GM21360 (cell line): ENCODE results near the gene INPP5A.
"Not testable (repeated sequence)": the region's sequence is repeated elsewhere in the genome, so short reads cannot be mapped to it uniquely, and the experiment has no call there.

Experiments
- ATAC-seq: cut with Tn5 transposase; IDR thresholded peaks from one replicate; pipeline ENCODE4 v1.9.1; 2021; ENCODE audit warnings: mild to moderate bottlenecking, moderate library complexity; ENCODE audit not compliant: unreplicated experiment

Gene INPP5A

GRCh38 chr10:132546567-132547420 is 9.2 kb downstream of the INPP5A start:
- no peak for ATAC-seq

DNA sequence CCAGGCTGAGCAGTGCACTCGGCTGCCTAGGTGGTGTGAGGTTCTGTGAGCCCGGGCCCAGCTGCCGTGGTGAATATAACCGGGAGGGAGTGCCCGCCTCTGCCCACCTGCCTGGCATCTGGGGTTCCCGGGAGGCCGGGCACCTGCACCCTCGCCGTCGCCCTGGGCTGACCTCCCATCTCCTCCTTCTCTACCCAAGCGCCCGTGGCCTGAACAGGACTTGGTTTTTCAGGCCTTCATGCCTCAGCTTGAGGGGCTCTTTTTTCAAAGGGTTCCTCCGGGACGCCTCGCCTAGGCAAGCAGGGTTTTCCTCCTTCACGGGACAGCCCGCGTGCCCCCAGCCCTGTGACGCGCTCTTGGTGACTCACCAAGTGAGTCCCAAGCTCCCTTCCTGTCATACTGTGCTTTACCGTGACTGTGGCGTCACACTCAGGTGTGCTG is 9.9 kb downstream of the INPP5A start:
- ATAC-seq, result no peak

- ATAC-seq, result no peak
These were observed 10.7 kb downstream of the INPP5A start for GRCh38 chr10:132548106-132548823.

DNA sequence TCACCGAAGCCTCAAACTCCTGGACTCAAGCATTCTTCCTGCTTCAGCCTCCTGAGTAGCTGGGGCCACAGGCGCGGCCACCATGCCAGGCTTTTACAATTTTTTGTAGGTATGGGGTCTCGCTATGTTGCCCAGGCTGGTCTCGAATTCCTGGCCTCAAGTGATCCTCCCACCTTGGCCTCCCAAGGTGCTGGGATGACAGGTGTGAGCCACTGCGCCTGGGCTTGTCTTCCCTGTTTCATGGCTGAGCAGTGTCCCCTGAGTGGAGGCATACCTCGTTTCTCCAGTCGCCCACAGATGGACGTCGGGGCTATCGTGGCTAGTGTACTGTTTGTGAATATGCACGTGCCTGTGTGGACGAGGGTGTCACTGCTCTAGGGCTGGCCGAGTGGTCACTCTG is 11.3 kb downstream of the INPP5A start:
- no peak for ATAC-seq

- no peak for ATAC-seq
These were observed 11.8 kb downstream of the INPP5A start for GRCh38 chr10:132549371-132549770.

DNA sequence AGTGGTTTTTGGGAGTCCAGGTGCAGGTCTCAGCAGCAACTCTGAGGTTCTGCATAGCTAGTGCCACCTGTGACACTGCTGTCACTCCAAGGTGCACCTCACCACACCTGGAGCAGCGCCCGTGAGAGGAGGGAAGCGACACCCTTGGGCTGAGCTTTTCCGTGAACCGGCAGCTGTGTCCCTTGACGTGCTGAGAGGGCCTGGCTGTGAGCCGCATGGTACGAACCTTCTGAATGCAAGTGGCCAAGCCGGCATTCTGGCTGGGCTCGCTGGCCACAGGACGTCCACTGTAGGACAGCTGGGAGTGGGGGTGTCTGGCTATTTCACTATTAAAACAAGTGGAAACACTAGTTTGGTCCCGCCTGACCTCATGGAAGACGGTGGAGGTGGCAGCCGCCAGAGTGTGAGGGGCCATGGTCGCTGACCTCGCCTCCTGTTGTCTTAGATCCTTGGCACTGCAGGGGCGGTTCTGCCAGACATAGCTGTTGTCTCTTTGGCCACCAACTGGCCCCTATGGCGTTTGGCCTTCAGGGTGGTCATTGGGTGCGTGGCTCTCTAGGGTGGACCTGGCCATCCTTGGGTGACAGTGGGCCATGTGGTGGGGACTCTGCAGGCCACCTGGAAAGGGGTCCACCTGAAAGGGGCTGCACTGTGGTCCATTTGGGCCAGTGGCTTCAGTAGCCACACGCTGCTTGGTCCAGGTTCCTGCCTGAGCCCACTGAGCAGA is 12.9 kb downstream of the INPP5A start:
- no peak for ATAC-seq

DNA sequence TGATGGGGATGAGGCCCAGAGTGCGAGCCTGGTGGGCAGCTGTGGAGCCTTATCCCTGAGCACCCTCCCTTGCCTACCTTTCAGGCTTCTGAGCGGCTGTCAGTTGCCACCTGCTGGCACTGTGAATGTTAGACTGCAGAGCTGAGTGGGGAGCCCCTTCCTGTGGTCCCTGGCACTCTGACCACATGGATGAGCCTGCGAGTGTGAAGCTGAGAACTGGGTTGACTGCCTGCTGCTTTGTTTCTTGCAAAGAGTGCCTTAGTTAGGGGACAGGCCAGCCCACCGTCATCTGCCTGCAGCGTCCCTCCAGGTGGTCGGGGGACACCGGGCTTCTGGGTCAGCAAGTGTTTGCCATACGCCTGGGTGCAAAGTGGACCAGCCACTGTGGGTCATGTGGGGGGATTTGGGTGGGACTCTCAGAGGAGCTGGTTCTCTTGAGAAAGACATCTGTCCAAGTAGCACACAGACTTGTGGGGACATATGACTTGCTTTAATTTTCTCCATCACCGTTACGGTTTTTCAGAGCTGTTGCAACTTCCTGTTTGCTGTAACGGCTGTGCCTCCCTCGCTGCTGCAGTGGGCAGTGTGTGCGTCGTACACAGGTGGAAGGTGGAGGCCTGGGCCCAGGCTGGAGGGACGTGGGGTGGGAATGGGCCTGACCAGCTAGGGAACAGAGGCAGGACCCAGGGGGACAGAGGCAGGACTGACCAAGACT is 13.7 kb downstream of the INPP5A start:
- ATAC-seq, result peak; percentile 54

DNA sequence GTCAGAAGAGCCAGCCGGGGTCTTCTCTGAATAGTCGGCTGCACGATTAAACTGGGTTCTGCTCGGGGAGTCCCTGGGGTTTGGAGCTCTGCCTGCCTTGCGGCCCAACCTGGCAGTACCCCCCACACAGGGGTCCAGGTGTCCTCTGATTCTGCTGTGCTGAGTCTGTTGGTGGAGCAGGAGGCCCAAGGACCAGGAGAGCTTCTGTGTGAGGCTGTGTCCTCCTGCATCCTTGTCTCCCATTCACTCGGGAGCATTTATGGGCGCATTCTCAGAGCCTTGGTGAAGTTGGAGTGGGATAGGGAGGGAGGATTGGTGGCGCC is 14.2 kb downstream of the INPP5A start:
- ATAC-seq, result peak; percentile 7

- not testable (repeated sequence) for ATAC-seq
These were observed 15.0 kb downstream of the INPP5A start for GRCh38 chr10:132552635-132553034.

DNA sequence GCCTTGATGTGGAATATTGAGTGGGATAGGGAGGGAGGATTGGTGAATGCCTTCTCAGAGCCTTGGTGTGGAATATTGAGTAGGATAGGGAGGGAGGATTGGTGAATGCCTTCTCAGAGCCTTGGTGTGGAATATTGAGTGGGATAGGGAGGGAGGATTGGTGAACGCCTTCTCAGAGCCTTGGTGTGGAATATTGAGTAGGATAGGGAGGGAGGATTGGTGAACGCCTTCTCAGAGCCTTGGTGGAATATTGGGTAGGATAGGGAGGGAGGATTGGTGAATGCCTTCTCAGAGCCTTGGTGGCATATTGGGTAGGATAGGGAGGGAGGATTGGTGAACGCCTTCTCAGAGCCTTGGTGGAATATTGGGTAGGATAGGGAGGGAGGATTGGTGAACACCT is 16.0 kb downstream of the INPP5A start:
- not testable (repeated sequence) for ATAC-seq

DNA sequence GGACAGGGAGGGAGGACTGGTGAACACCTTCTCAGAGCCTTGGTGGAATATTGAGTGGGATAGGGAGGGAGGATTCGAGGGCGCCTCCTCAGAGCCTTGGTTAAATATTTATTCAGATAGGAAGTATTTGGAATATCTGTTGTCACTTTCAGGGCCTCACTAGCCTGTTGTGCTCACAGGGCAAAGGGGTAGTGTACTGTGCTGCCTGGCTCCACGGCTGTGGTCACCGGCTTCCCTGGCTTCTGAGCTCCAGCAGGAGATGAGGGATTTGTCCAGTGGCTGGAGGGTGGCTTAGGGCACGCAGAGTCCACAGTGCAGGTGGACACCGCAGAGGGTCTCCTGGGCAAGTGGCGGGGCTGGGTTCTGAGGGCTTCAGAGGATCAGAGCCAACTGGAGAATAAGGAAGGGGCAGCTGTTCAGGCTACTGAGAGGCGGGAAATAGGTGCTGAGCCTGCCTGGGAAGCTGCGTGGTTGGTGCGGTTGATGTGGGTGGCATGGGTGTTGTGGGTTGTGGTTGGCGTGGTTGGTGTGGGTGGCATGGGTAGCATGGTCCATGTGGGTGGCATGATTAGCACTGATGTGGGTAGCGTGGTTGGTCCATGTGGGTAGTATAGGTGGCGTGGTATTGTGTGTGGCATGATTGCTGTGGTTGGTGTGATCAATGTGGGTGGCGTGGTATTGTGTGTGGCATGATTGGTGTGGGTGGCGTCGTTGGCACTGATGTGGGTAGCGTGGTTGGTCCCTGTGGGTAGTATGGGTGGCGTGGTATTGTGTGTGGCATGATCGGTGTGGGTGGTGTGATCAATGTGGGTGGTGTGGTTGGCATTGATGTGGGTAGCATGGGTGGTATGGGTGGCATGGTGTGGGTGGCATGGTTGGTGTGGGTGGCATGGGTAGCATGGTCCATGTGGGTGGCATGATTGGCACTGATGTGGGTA is 16.7 kb downstream of the INPP5A start:
- ATAC-seq, result no peak

GRCh38 chr10:132554991-132555647 is 17.5 kb downstream of the INPP5A start:
- ATAC-seq, result no peak

DNA sequence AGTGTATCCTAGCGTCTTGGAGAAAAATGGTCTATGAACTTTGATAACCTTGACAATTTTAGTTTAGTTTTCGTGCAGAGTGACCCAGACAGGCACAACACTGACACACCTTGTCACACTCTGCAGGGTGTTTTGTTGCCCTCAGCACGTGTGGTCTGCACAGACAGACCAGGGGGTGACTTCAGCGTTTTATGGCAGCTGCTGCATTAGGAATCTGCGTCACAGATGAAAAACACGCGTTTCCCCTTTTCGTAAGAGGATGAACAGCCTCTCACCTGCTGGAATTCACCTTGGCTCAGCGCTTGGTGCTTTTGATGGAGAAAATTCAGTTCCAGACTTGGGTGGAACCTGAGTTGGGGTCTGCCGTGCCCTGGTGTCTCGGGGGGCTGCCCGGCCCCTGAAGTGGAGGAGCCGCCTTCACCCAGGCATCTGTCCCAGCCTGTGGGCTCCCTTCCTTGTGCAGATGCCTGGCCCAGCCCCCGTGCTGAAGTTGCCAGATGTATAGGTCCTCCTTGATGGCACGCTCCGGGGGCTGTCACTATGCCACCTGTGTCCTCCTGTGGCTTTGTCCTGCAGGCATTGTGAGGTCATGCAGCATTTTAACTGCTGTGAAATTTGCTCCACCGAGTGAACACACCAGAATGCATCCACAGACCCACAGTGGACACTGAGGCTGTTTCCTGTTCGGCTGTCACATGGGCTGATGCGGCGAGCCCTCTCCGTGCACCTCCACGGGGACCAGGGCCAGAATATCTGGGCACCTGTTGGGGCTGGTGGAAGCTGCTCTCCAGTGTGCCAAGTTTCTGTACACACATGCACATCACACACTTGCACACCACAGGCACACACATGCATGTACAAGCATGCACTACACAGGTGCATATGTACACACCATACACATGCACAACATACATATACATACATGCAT is 18.3 kb downstream of the INPP5A start:
- ATAC-seq, result no peak

- ATAC-seq, result no peak
These were observed 19.4 kb downstream of the INPP5A start for GRCh38 chr10:132556994-132557441.

GRCh38 chr10:132557696-132558515 is 20.3 kb downstream of the INPP5A start:
- no peak for ATAC-seq

- ATAC-seq, result no peak
These were observed 21.2 kb downstream of the INPP5A start for GRCh38 chr10:132558516-132559413.
